HG02840 (cell line): Measurements from ENCODE around the gene IZUMO1.

ENCODE experiments used
- ATAC-seq: cut with Tn5 transposase; IDR thresholded peaks from one replicate; pipeline ENCODE4 v1.9.1; 2021; ENCODE audit warnings: mild to moderate bottlenecking, moderate library complexity, moderate number of reproducible peaks; ENCODE audit not compliant: unreplicated experiment, low FRiP score

The IZUMO1 gene

GRCh38 chr19:48757741-48758144 is 11.0 kb upstream of the IZUMO1 start:
- ATAC-seq, result no peak

GRCh38 chr19:48757089-48757675 is 10.5 kb upstream of the IZUMO1 start:
- ATAC-seq, result no peak

DNA sequence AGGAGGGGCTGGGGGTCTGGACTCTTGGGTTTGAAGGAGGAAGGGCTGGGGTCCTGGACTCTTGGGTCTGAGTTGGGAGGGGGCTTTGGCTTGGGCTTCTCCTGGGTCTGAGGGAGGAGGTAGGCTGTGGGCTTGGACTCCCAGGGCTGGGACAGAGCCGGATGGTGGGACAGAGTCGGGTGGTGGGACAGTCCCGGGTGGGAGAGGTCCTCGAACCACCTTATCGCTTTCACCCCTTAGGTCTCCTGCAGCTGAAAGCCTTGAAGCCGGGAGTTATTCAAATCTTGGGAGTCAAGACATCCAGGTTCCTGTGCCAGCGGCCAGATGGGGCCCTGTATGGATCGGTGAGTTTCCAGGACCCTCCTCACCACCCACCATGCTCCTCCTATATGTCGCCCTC is 10.0 kb upstream of the IZUMO1 start:
- no peak for ATAC-seq

GRCh38 chr19:48756212-48756611 is 9.5 kb upstream of the IZUMO1 start:
- ATAC-seq, result no peak

DNA sequence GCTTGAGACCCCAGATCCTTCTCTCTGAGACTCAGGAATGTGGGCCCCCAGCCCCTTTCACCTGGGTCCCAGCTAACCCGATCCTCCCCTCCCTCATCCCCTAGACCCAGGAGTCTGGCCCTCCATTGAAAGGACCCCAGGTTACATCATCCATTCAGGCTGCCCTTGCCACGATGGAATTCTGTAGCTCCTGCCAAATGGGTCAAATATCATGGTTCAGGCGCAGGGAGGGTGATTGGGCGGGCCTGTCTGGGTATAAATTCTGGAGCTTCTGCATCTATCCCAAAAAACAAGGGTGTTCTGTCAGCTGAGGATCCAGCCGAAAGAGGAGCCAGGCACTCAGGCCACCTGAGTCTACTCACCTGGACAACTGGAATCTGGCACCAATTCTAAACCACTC is 9.1 kb upstream of the IZUMO1 start:
- no peak for ATAC-seq

- no peak for ATAC-seq
These were observed 8.5 kb upstream of the IZUMO1 start, which contains the start of gene FGF21 for GRCh38 chr19:48755084-48755641. Gene FGF21 (plus strand): TSS chr19:48755524. CDS start chr19:48756237, 713 bp downstream.

DNA sequence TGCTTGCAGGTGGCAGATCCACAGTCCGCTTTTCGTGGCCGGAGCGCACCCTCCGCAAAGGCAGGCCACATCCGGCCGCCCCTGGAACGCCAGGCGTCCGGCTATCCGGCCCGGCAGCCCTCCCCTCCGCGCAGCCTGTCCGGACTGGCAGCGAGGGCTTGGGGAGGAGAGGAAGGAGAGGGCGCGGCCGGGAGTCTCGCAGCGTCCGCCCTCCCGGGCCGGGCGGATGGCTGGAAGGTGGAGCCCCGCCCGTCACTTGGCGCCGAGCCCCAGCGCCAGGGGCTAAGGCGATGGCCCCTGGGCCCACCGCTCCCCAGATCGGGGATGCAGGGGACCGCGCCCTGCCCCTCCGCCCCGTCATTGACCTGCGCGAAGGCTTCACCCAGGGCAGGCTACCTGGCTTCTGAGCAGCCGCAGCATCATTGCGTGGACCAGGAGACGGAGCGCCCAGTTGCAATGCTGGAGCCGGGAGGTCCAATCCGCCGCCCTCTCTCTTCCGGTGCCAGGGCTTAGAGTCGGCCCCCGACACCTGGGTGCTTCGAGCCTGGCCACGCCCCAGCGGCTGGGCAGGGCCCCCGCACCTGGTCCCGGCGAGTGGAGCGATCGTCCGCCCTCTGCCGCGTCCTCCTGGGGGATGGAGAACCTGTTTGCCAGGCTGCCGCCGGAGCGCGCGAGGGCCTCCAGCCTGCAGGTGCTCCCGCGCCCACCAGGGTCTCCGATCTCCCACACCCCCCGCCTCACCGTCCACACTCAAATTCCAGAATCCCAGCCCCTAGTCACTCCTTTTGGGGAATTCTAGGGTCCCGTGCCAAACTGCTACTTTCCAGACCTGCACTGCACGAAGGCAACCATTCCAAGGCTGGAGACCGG is 6.0 kb upstream of the IZUMO1 start, which contains the start of gene FUT1:
FUT1 (minus strand) TSS at position 146 of the 870 bp plus-strand sequence. CDS start 1,360 bp downstream, outside the sequence.
- ATAC-seq, result no peak

GRCh38 chr19:48751845-48752495 is 5.3 kb upstream of the IZUMO1 start:
- ATAC-seq, result no peak

DNA sequence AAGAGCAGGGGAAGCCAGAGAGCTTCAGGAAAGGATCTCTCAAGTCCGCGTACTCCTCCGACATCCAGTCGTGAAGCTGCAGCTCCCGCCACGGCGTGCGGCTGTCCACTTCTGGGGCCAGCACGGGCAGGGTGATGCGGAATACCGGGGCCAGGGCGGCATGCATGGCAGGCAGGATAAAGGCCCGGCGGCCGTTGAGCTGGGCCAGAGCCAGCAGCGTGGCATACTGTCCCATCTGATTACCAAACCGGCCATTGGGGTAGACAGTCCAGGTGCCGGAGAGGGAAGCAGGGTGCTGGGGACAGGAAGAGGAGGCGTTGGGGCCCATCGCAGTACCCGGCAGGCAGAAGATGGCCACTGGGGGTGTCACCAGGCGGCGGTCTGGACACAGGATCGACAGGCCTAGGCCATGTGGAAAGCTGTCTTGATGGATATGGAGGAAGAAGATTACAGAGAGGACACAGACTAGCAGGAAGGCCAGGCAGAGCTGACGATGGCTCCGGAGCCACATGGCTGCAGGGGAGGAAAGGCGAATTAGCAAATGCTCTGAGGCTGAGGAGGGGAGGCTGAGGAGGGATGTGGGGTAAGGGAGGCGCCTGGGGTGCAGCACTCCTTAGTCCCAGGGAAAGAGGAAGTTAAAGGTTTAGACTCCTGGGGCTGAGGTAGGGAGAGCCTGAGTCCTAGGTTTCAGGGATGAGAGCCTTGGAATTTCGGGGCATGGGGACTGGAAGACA is 4.2 kb upstream of the IZUMO1 start:
- no peak for ATAC-seq

DNA sequence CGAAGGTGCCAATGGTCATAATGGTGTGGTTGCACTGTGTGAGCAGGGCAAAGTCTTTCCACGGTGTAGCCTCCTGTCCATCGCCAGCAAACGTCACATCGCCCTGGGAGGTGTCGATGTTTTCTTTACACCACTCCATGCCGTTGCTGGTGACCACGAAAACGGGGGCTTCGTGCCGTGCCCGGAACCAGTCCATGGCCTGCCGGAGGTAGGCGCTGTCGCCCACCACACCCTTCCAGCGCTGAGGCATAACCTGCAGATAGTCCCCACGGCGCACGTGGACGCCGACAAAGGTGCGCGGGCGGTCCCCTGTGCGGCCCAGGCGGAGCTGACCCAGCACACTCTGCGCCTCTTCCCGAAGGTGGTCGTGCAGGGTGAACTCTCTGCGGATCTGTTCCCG is 3.6 kb upstream of the IZUMO1 start:
- ATAC-seq, result no peak

GRCh38 chr19:48749571-48750198 is 3.0 kb upstream of the IZUMO1 start:
- no peak for ATAC-seq

DNA sequence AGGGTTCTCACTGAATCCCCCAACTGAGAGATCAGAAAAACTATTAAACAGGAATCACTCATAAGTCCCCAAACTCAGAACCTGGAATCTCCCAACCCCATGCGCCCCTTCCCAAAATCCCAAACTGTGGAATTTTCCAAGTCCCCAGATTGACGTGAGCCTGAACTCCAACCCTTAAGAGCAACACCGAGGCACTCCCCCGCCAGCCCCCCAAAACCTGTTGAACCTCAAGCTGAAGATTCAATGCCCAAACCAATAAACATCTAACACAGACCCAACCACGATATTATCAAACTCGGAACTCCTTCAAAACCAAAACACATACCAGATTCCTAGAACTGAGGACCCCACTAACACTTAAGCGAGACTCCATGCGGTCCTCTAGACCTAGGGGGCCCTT is 599 bp downstream of the IZUMO1 start:
- ATAC-seq, result no peak

- ATAC-seq, result no peak
These were observed 1.3 kb downstream of the IZUMO1 start for GRCh38 chr19:48745208-48745995.

GRCh38 chr19:48742096-48742495 is 4.6 kb downstream of the IZUMO1 start:
- no peak for ATAC-seq

DNA sequence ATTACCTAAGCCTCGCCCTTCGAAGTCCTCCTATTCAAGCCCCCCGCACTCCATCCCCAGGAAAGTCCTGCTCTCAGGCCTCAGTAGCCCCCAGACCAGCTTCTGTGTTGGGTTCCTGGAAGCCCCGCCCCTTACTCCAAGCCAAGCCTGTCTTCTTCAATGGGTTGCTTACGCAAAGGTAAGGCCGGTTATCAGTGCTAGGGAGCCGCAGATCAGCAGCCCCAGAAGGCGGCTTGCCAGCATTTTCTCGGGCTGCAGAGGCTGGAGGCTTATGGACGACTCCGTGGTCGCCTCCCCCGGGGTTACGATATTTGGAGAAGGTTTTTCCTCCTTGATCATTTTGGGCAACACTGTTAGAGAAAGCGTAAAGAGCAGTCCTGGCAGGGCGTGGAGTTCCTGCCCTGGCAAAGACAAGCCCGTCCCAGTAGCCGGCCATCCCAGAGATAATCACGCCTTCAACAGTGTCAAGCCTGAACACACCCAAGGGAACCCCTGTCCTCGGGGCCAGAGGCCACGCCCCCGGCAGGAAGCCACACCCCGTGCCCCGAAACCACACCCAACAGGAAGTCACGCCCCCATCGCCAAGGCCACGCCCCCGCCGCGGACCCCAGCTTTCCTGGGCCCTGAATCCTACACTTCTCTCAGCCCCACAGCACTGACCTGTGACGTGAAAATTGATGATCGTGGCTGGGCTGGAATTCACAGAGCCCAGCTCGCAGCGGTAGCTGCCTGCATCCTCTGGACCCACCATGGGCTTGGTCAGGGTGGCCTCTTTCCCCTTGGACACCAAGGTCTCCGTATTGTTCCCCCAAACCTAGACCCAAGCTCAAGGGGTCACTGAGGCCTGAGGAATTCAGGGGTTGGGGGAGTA is 5.3 kb downstream of the IZUMO1 start:
- ATAC-seq, result no peak

DNA sequence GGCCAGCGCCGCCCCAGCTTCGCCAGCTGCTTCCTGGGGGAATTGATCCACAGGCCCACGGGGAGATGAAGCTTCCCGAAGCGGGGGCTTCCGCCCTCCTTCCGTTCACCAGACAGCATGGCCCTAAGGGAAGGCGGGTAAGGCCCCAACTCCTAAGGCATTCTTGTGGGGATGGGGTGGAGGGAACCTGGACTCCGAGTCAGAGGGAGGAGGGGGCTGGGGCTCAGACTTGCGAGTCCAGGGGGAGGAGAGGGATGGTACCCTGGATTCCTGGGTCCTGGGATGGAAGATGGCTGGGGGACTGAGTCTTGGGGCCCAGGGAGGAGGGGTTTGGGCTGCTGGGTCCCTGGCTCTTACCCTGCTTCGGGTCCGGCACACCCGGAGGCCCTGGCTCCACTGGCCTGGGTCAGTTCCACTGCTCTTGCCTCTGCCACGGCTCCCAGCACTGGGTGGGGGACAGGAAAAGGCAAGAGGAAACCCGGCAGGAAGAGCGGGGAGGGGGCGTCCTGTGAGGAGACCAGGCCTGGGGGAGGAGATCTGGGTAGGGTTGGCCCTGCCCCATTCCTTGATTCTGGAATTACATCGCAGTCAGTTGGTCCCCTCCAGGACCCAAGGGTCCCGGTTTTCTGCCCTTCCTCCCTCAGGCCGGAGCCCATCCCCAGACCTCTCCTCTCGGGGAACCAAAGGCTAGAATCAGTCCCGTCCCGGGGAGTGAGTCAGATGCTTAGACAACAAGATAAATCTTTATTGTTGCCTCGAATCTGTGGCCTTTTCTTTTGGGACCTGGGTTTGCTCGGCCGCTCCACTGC is 6.3 kb downstream of the IZUMO1 start, which contains the start of gene RASIP1:
RASIP1 (minus strand) TSS at position 447 of the 809 bp plus-strand sequence; CDS start at position 119, 328 bp downstream.
- no peak for ATAC-seq
